CD4-positive, alpha-beta T cell treated with Interleukin-4 for 1 hour (primary cell): ENCODE results near the gene CAVIN1.
"Not testable (repeated sequence)": the region's sequence is repeated elsewhere in the genome, so short reads cannot be mapped to it uniquely, and the experiment has no call there.

Source experiments
- DNase-seq, 2 donors: peaks; one replicate each; pipeline ENCODE4 v3.0.0-alpha.2; 2020 to 2022

Gene CAVIN1, protein sequence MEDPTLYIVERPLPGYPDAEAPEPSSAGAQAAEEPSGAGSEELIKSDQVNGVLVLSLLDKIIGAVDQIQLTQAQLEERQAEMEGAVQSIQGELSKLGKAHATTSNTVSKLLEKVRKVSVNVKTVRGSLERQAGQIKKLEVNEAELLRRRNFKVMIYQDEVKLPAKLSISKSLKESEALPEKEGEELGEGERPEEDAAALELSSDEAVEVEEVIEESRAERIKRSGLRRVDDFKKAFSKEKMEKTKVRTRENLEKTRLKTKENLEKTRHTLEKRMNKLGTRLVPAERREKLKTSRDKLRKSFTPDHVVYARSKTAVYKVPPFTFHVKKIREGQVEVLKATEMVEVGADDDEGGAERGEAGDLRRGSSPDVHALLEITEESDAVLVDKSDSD

DNA sequence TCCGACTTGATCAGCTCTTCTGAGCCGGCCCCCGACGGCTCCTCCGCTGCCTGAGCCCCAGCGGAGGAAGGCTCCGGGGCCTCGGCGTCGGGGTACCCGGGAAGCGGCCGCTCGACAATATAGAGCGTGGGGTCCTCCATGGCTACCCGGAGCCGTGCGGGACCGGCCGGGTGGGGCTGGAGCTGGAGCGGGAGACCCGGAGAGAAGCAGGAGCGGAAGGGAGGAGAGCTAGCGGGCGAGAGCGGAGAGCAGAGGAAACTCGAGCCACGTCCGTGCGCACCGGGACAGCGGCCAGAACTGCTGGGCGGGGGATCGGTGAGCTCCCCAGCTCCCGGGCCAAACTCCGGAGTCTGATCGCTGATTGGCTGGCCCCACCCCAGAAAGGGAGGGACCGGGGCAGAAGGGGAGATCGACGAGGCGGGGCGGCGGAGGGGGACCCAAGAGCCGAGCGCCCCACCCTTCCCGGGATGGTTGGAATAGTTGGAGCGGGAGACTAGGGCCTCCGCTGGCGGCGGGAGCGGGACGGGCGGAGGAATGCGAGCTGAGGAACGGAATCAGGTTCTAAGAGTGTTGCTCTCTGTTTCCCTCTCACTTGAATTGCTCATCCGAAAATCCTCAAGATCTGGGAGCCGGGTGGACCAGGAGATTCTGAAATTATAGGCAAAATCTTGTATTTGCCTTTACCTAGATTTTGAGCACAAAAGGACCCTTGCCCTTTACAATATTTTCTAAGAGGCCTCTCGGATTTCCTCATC lies at the start of gene CAVIN1:
CAVIN1 (minus strand) TSS at position 299 of the 755 bp plus-strand sequence; CDS start at position 140, 159 bp downstream.
- DNase-seq: no peak

DNA sequence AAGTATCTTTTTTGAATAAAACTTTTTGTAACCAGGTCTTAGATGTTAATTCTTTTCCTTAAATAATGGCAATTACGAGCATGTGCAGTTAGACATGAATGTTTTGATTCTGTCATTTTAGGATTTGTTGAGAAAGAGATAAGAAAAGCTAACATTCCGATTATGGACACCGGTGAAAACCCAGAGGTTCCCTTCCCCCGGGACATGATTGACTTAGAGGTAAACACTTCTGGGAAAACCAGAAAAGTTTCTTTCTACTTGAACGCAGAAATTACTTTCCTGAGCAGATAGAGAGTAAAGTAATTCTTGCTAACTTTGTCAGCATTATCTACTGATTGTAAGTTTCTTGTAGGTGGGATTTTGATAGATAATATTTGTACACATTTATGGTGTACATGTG lies 44.8 kb upstream of the CAVIN1 start:
- DNase-seq: no peak

DNA sequence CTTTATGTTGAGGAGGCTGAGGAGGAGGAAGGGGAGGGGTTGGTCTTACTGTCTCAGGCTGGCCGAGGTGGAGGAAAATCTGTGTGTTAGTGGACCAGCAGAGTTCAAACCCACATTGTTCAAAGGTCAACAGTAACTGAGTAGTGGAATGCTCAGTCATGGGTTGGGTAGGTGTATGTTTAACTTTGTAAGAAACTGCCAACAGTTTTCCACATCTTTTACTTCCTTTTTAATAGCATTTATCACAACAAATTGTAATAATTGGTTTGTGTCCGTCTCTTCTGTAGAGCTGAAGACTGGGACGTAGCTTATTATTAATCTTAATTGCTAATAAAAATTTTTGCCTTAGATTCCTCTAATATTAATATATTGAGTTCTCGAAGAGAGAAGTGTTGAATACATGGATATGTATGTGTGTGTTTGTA lies 40.9 kb upstream of the CAVIN1 start:
- no peak for DNase-seq

DNA sequence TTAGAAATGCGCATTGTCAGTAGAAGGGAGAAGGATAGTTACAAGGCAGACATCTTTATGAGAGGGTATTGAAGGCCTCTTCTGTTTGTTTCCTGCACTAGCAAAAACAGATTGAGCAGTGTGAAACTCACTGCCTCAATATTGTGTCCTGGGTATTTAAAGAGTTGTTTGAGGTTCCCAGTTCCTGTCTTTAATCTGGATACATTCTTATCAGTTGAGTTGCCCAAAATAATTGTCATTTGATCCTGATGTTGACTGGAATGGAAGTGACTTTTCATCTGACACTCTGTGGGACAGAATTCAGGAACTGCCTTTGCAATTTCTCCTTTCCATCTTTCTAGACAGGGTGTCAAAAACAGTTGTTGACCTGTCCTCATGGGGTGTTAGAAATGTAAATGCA lies 37.3 kb upstream of the CAVIN1 start:
- no peak for DNase-seq

DNA sequence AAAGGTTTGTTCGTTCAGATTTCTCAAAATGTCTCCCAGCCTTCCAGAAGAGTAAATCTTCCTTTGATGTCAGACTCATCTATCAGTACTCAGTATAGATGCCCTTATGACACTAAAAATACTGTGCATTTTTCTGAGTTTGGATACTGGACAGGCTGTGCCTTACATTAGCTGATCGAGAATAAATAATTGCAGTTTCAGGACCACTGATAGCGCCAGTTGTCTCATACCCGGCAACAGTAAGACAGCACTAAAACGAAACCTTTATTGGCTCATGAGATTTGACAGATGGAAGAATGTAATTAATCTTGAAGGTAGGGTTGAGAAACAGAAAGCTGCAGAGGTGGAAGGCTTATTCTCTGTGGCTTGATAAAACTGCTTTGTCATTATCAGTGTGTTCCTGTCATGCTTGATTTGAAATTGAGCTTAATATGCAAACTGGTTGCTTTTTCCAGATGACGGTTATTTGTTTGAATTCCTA lies 36.8 kb upstream of the CAVIN1 start:
- peak in 1 of 2 donors; percentile 41 for DNase-seq

DNA sequence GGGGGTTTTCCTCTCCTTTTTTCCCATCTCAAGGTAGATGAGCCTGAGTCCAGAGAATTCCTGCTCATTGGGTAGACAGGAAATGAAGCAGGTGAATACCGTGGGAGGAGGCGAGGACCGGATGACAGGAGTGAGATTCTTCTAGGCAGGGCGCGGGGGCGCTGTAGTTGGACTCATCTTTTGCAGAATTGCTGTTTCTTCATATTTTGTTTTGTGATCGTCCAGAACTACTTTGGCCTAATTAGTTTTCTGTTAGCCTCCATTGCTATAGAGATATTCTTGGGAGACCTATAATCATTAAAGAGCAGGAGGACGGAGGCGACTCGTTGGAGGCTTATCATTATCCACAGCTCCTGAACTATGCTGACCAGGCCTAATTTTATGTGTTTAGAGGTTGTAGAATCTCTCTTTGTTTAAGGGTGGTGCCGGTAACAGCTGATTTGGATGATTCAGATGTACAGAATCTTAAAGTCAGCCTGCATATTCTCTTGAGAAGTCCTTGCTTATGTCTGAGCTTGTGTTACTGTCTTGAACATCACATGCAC lies 36.3 kb upstream of the CAVIN1 start:
- DNase-seq: peak in 1 of 2 donors; percentile 11

DNA sequence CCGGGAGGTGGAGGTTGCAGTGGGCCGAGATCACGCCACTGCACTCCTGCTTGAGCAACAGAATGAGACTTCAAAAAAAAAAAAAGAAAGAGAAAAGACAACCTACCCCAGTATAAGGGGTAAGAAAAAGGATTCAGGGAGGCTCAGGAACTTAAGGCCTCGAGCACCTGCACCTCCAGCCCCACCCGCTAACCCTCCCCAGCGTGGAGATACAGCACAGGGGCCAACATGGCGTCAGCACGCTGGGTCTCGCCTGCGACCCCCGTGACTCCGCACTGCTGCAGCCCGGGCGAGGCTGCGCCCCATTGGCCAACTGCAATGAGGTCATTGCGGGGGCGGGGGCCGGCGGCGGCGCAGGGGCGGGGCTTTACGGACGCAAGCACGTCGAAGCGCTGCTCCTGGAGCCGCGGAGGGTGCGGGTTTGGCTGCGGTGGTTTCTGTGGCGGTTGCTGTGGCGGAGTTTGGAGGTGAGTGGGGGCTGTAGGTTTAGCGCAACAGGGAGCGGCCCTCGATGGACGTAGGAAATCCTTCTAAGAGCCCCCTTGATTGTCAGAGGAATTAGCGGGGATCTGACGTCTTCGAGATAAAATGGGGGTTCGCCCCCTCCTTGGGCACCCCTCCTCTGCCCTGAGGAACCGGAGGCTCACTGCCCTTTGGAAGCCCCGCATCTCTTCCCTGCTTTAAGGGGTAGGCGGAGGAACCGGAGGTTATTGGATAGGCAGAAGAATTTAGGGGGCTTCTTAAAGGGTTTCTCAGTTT lies 35.6 kb upstream of the CAVIN1 start, which contains the start of gene ATP6V0A1:
ATP6V0A1 (plus strand) TSS at position 382 of the 759 bp plus-strand sequence. CDS start 2,017 bp downstream, outside the sequence.
- DNase-seq: peak; percentile 85 to 90

DNA sequence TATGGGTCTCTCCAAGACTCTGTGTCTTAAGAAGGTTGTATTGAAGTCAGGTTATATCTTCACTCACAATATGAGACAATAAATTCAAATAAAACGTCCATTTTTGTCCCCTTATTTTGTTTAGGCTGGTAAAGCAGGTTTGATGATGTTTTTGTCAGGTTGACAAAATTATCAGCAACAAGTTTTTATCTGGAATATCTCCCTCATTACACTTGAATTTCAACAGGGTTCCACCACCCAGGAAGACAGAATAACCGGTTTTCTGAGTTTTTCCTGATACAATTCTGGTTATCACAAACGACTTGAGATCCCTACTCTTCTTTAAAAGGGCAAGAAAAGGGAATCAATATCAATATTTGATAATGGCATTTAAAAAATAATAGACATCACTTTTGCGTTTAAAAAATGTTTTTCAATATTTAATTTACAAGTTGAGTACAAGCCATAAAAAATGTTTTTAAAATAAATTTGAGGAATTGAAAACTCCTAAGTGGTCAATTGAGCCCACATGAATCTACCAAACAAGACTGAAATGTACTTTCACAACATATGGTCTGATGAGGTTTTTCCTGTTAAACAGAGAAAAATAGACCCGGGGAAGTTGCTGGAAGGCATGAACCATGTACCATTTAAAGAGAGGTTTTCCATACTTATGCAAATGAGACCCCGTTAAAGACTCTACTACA lies 34.2 kb upstream of the CAVIN1 start:
- peak in 1 of 2 donors; percentile 14 for DNase-seq

DNA sequence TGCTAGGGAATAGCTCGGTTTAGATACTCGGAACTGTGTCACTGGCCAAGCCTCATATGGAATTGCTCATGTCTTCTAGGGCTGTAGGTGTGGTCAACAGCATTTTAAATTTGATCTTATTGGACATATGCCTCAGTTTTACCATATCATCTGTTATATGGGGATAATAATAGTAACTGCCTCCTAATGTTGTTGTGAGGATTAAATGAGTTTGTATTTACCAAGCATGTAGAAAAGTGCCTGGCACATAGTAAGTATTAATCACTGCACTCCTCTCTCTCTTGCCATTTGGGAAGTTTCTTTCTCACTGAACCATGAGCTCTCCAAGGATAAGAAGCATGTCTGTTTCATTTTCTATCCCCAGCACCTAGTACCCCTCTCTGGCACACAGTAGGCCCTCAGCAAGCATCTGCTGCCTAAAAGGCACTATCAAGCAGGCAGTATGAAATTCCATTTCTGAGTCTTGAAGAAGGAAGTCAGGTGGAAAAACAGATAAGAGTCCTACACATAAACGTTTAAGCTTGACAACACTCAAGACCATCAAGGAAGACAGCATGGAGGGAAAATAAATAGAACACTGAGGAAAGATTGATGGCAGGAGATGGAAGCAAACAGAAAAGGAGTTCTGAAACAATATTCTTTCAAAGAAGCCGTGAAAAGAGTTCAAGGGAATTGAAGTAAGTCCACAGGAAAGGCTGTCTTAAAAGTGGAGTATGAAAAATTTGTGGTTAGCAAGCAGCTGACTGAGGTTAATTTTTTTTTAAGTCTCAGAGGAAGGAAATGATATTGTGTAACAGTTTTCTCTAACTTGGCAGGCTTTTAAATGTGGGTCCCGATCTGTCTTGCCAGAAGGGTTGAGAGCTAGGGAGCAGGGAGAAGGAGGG lies 33.4 kb upstream of the CAVIN1 start:
- DNase-seq: peak; percentile 28 to 76

DNA sequence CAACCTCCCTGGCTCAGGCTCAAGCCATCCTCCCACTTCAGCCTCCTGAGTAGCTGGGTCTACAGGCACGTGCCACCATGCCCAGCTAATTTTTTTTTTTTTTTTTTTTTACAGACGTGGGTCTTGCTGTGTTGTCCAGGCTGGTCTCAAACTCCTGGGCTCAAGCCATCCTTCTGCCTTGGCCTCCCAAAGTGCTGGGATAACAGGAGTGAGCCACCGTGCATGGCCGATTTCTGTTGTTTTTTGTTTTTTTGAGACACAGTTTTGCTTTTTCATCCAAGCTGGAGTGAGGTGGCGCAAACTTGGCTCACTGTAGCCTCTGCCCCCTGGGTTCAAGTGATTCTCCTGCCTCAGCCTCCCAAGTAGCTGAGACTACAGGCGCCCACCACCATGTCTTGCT lies 31.9 kb upstream of the CAVIN1 start:
- DNase-seq: not testable (repeated sequence)

DNA sequence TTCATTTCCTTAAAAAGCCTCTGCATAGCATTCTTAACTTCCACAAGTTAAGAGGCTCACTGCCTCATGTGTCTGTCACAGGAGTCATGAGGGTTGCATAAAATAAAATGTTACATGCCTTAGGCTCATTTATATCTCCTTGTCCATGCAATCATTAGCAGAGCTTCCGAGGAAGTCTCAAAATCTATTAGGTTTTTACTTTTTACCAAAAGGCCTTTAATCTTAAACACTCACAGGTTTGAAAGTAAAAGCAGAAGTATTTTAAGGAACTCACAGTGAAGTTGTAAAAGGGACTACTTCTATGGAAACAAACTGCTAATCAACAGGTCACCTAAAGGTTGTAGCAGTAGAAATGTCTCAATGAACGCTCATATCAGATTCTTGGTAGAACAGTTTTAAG lies 30.4 kb upstream of the CAVIN1 start:
- DNase-seq: peak in 1 of 2 donors; percentile 5

DNA sequence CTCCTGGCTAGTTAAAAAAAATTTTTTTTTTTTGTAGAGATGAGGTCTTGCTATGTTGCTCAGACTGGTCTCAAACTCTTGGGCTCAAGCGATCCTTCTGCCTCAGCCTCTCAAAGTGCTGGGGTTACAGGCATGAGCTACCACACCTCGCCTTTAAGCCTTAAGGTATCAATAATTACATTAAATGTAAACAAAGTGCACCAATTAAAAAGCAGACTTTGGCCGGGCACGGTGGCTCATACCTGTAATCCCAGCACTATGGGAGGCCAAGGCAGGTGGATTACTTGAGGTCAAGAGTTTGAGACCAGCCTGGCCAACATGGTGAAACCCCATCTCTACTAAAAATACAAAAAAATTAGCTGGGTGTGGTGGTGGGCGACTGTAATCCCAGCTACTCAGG lies 28.2 kb upstream of the CAVIN1 start:
- DNase-seq: not testable (repeated sequence)

DNA sequence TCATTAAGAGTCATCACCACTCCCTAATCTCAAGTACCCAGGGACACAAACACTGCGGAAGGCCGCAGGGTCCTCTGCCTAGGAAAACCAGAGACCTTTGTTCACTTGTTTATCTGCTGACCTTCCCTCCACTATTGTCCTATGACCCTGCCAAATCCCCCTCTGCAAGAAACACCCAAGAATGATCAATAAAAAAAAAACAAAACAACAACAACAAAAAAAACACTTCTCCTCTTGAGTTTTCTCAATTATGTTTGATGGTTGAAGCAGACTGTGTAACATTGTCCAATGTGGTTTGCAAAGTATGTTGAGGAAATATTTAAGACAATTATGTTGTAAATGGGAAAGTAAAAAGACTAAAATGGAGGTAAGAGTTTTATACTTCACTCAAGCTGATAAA lies 26.8 kb upstream of the CAVIN1 start:
- not testable (repeated sequence) for DNase-seq

DNA sequence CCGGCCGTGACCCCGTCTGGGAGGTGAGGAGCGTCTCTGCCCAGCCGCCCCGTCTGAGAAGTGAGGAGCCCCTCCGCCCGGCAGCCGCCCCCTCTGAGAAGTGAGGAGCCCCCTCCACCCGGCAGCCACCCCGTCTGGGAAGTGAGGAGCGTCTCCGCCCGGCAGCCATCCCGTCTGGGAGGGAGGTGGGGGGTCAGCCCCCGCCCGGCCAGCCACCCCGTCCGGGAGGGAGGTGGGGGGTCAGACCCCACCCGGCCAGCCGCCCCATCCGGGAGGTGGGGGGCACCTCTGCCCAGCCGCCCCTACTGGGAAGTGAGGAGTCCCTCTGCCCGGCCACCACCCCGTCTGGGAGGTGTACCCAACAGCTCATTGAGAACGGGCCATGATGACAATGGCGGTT lies 26.1 kb upstream of the CAVIN1 start:
- not testable (repeated sequence) for DNase-seq

DNA sequence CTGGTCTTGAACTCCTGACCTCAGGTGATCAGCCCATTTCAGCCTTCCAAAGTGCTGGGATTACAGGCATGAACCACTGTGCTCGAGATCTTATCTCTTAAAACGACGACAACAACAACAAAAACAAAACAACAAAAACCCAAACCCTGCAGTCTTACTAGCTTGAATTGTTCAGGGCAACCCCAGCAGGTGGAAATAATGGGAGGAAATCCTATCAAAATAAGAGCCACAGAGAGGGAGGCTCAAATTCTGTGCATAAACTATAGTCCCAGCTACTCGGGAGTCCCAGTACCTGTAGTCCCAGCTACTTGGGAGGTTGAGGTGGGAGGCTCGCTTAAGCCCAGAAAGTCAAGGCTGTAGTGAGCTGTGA lies 19.1 kb upstream of the CAVIN1 start:
- no peak for DNase-seq

DNA sequence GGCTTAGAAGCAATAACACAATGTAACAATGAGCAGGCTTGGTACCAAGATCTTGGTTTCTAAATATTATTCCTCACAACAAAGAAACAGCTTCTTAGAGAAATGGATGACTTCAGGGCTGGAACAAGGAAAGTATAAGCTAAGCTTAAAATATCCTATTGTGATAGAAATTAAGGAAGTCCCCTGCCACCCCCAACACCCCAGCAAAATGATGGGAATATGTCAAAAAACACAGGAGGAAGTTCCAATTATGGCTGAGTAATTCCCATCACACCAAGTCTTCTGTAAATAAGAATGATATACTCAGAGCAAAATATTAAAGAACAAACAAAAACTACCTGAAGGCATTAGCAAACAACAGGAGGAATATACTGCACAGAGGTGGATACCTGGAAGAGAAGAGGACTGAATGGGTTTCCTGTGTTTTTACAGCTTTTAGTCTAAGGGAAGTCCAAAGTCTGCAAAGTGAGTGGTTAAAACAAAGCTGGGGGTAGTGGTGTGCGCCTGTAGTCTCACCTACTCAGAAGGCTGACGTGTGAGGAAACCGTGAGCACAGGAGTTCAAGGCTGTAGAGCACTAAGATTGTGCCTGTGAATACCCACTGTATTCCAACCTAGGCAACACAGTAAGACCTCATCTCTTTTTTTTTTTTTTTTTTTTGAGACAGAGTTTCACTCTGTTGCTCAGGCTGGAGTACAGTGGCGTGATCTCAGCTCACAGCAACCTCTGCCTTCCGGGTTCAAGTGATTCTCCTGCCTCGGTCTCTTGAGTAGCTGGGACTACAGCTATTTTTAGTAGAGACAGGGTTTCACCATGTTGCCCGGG lies 18.5 kb upstream of the CAVIN1 start:
- peak in 1 of 2 donors; percentile 14 for DNase-seq

DNA sequence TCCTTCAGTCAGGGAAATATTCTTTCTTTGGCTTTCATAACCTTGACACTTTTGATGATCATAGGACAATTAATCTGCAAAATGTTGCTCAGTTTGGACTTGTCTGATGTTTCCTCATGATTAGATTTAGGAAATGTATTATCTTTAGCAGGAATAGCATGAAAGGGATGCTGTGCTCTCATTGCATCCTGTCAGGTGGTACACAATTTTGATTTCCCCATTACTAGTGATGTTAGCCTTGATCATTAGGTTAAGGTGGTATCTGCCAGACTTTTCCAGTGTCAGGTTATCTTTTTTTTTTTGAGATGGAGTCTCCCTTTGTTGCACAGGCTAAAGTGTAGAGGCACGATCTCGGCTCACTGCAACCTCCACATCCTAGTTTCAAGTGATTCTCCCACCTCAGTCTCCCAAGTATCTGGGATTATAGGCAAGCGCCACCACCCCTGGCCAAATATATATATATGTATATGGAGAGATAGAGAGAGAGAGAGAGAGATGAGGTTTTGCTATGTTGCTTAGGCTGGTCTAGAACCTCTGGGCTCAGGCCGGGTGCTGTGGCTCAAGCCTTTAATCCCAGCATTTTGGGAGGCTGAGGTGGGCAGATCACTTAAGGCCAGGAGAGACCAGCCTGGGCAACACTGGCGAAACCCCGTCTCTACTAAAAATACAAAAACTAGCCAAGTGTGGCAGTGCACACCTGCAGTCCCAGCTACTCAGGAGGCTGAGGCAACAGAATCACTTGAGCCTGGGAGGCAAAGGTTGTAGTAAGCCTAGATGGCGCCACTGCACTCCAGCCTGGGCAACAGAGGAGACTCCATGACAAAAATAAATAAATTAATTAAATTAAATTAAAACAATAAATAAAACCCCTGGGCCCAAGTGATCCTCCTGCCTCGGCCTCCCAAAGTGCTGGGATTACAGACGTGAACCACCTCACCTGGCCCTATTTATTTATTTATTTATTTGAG lies 15.8 kb upstream of the CAVIN1 start:
- peak; percentile 59 to 61 for DNase-seq

DNA sequence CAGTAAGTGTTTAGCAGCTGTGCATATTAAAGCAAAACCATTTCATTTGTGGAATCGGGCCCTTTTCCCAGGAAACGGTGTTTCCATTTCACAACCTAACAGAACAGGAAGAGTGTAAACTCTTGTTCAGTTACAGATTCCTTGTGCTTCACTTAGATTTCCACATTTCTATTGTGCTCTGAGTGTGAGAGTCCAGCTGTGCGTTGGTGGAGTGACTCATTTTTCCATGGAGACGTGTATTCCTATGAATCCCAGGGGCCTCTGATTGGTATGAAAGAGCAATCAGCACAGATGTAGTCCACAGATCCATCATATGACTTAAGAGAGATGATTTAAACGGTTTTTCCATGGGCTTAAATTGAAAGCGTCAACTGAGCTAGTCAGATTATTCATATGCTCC lies 13.3 kb upstream of the CAVIN1 start:
- no peak for DNase-seq

DNA sequence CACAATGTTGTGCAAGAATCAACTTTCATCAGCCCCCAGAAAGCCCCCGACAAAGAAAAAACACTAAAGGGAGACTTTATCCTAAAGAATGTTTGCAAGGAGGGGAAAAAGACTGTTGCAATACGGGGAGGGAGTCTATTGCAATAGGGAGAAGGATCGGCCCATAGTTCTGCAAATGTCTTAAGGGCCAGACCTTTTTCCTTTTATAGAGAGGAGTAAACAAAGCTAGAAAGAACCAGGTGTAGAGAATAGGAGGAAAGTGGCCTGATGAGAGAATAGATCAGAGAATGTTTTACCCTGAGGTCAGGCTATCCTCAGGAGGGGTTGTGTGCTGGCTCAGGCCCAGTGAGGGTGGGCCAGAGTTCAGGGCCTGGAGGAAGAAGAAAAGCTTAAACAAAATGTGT lies 8.7 kb upstream of the CAVIN1 start:
- DNase-seq: no peak
